NCI-H2081 treated with DMSO at 0.1 percent for 48 hours (cell line): Measurements from ENCODE around the gene PPM1J.
"Not testable (repeated sequence)": the region's sequence is repeated elsewhere in the genome, so short reads cannot be mapped to it uniquely, and the experiment has no call there.

Experiments
- DNase-seq: peaks from one replicate; lab custom pipeline; 2025; lab: John Stamatoyannopoulos, UW

PPM1J gene

GRCh38 chr1:112721294-112721693, 6.2 kb upstream of the PPM1J start:
- not testable (repeated sequence) for DNase-seq

- DNase-seq: no peak
These were observed 5.7 kb upstream of the PPM1J start for GRCh38 chr1:112720800-112721199.

- DNase-seq: no peak
These were observed 4.6 kb upstream of the PPM1J start for GRCh38 chr1:112719706-112720105.

- no peak for DNase-seq
These were observed 3.7 kb upstream of the PPM1J start for GRCh38 chr1:112718691-112719418.

- DNase-seq: no peak
These were observed 2.2 kb upstream of the PPM1J start for GRCh38 chr1:112717263-112717873.

- peak; percentile 37 for DNase-seq
These were observed 1.1 kb upstream of the PPM1J start for GRCh38 chr1:112716133-112716720.

GRCh38 chr1:112714313-112715263, 544 bp downstream of the PPM1J start:
- no peak for DNase-seq

- no peak for DNase-seq
These were observed 1.4 kb downstream of the PPM1J start for GRCh38 chr1:112713466-112714312.

GRCh38 chr1:112712701-112713128, 2.4 kb downstream of the PPM1J start:
- DNase-seq: no peak

- DNase-seq: no peak
These were observed 2.9 kb downstream of the PPM1J start for GRCh38 chr1:112712191-112712590.

- no peak for DNase-seq
These were observed 3.5 kb downstream of the PPM1J start for GRCh38 chr1:112711670-112712069.

- no peak for DNase-seq
These were observed 4.1 kb downstream of the PPM1J start for GRCh38 chr1:112711041-112711440.

- DNase-seq: no peak
These were observed 4.5 kb downstream of the PPM1J start for GRCh38 chr1:112710586-112710985.

- no peak for DNase-seq
These were observed 5.0 kb downstream of the PPM1J start for GRCh38 chr1:112710159-112710558.

GRCh38 chr1:112708489-112708888, 6.6 kb downstream of the PPM1J start:
- DNase-seq: no peak

- no peak for DNase-seq
These were observed 7.1 kb downstream of the PPM1J start for GRCh38 chr1:112708002-112708448.

GRCh38 chr1:112707221-112708001, 7.7 kb downstream of the PPM1J start:
- DNase-seq: no peak

GRCh38 chr1:112706505-112707220, 8.5 kb downstream of the PPM1J start, which contains the start of gene RHOC:
Gene RHOC (minus strand): TSS chr1:112707127. CDS start chr1:112703799, 3,328 bp downstream.
- no peak for DNase-seq

GRCh38 chr1:112704934-112705627, 10.1 kb downstream of the PPM1J start:
- no peak for DNase-seq
